ENCODE results near the gene DNAAF5. TPM values are rescaled to one million over a fixed set of nuclear protein-coding genes. Genes with fewer than 3 reads are reported as not detected.

Gene DNAAF5
- polyA plus RNA-seq, 1 of the 3 experiments (the other 2 are of a cell fraction), result 58.5 TPM

GRCh38 chr7:682810-683209, 43.7 kb upstream of the DNAAF5 start (continued):
- no peak for TF ChIP-seq CTCF (IDR thresholded peaks at IDR 0.05)
- no peak for TF ChIP-seq SMC3 (IDR thresholded peaks at IDR 0.05; ENCODE audit: low read depth, low read length)
- no peak for TF ChIP-seq EP300 (IDR thresholded peaks at IDR 0.05; ENCODE audit: borderline replicate concordance in 1 of 2, low read depth in 1 of 2, low read length in 1 of 2)
- TF ChIP-seq TAF1 (IDR thresholded peaks at IDR 0.05; ENCODE audit: borderline replicate concordance, low read depth, low read length), result no peak

GRCh38 chr7:683526-684205, 42.8 kb upstream of the DNAAF5 start:
- Histone ChIP-seq H3K9me3 (peaks cover 19% of the 10 kb centered on the region), H3K79me2 (ENCODE audit: insufficient read depth) (no peaks in the 10 kb centered on the region), H3K36me3 (replicated peaks in 1 of 2; ENCODE audit: control insufficient read depth in 1 of 2, insufficient read depth in 2 of 2, low read length in 1 of 2) (peaks cover 9 to 11% of the 10 kb centered on the region in 2 experiments), H3K4me1 (ENCODE audit: control insufficient read depth in 1 of 2, insufficient read depth in 2 of 2, low read depth in 1 of 2, low read length in 1 of 2) (no peaks in the 10 kb centered on the region), H3K9ac (no peak overlapping the region), H3K27me3 (ENCODE audit: insufficient read depth) (no peaks in the 10 kb centered on the region), H2AFZ (ENCODE audit: low read depth) (no peak overlapping the region), H3F3A (replicated peaks; ENCODE audit: insufficient read depth) (no peaks in the 10 kb centered on the region), H3K4me2 (no peak overlapping the region), H3K4me3 (ENCODE audit: low read depth in 2 of 2, low read length in 1 of 2) (no peak overlapping the region), H3K27ac (ENCODE audit: low read depth in 2 of 2, low read length in 1 of 2) (no peak overlapping the region), H4K20me1 (ENCODE audit: insufficient read depth) (no peaks in the 10 kb centered on the region), H3K9me2 (no peaks in the 10 kb centered on the region)
- POLR2A ChIA-PET, result no interaction called here
- CTCF ChIA-PET, result interaction anchor here (0.8 to 1.6 kb wide), 4 partner anchors 9 to 18 kb away, joined by 3 to 5 read pairs (median 4); no protein-coding TSS in a partner anchor
- WGBS (ENCODE audit: low lambda C conversion rate), result 94% methylated on average over 19 of the region's 19 CpGs
- no peak for DNase-seq
- no peak for TF ChIP-seq RAD21 (IDR thresholded peaks at IDR 0.05; ENCODE audit: low read length)
- TF ChIP-seq TAF1 (IDR thresholded peaks at IDR 0.05; ENCODE audit: borderline replicate concordance, low read depth, low read length), result no peak
- no peak for TF ChIP-seq POLR2AphosphoS5 (IDR thresholded peaks at IDR 0.05; ENCODE audit: low read depth, low read length)
- TF ChIP-seq CTCF (IDR thresholded peaks at IDR 0.05), result no peak
- no peak for TF ChIP-seq FOXM1 (IDR thresholded peaks at IDR 0.05; ENCODE audit: low read depth)
- no peak for TF ChIP-seq RXRA (IDR thresholded peaks at IDR 0.05; ENCODE audit: borderline replicate concordance, low read depth)
- no peak for TF ChIP-seq MXI1 (IDR thresholded peaks at IDR 0.05; ENCODE audit: low read depth, low read length)
- TF ChIP-seq RCOR1 (IDR thresholded peaks at IDR 0.05; ENCODE audit: low read length), result no peak
- no peak for TF ChIP-seq EP300 (IDR thresholded peaks at IDR 0.05; ENCODE audit: borderline replicate concordance in 1 of 2, low read depth in 1 of 2, low read length in 1 of 2)
- TF ChIP-seq SMC3 (IDR thresholded peaks at IDR 0.05; ENCODE audit: low read depth, low read length), result no peak
- TF ChIP-seq FOXJ3 (CRISPR knock-in tag; IDR thresholded peaks at IDR 0.05), result no peak
- TF ChIP-seq USF1 (IDR thresholded peaks at IDR 0.05; ENCODE audit: borderline replicate concordance, low read depth), result no peak
